K562 (cell line): ENCODE data around the gene LETM1. TPM values are rescaled to one million over a fixed set of nuclear protein-coding genes. Genes with fewer than 3 reads are reported as not detected.

Experiments used
- ATAC-seq: fragments of 200-7000 bp; cut with Tn5 transposase; 3 replicates; pipeline ENCODE4 v1.9.1; 2020; ENCODE audit warnings: moderate library complexity
- BruUV-seq: library from RNA; stranded (reverse); fragments of 400-500 nt; replicated peaks from 2 replicates; lab custom pipeline; 2021; lab: Mats Ljungman, UMichigan
- CTCF ChIA-PET: fragments of 300-600 bp; formaldehyde crosslinking; extraction: SDS; loops from one replicate; lab custom pipeline; 2021; ENCODE audit warnings: low intra/inter-chr PET ratio; lab: Yijun Ruan, JAX
- POLR2A ChIA-PET: fragments of 300-600, 350-650 bp; sonication (Branson Sonifier 250); formaldehyde crosslinking; extraction: SDS; loops from one replicate; lab custom pipeline; 2021; ENCODE audit warnings: antibody characterized with exemption, inconsistent platforms; lab: Yijun Ruan, JAX
- DNase-seq, 4 experiments: peaks; one replicate each; pipeline versions ENCODE4 v3.0.0 to v3.0.0-alpha.2; 2011 to 2018; ENCODE audit warnings: low spot score in 3 of 4, mixed read lengths in 3 of 4; ENCODE audit errors: extremely low read depth in 1 of 4
- FAIRE-seq: peaks from 2 replicates; lab custom pipeline; 2011; peaks lifted over from hg19 to GRCh38; lab: Jason Lieb, UNC
- H2AFZ ChIP-seq: 2 replicates; pipeline ENCODE4 v1.6.0; 2011; ENCODE audit warnings: low read depth, low read length, control low read depth, inconsistent platforms
- H3K27ac ChIP-seq: fragments of 200-600 bp; 3 replicates; pipeline ENCODE4 v1.8.0; 2011; ENCODE audit warnings: low read depth, mild to moderate bottlenecking, control low read depth, inconsistent platforms, low read length, moderate library complexity, mixed read lengths; ENCODE audit errors: extremely low read depth
- H3K27me3 ChIP-seq, 2 experiments: fragments of 300-600 bp in 1 of 2; 2 replicates in 1 of 2; 3 replicates in 1 of 2; pipeline versions ENCODE4 v1.6.0 to v1.8.0; 2011; ENCODE audit warnings: inconsistent platforms in 2 of 2, low read length in 2 of 2, mild to moderate bottlenecking in 1 of 2, mixed read lengths in 1 of 2, moderate library complexity in 1 of 2; ENCODE audit not compliant: control insufficient read depth in 2 of 2, insufficient read depth in 2 of 2
- H3K36me3 ChIP-seq: fragments of 300-600 bp; 3 replicates; pipeline ENCODE4 v1.8.0; 2011; ENCODE audit warnings: mild to moderate bottlenecking, low read length, inconsistent platforms; ENCODE audit not compliant: control insufficient read depth, insufficient read depth
- H3K4me1 ChIP-seq, 2 experiments: fragments of 200-600 bp in 1 of 2; replicated peaks in 1 of 2; 2 replicates in 1 of 2; 3 replicates in 1 of 2; pipeline versions ENCODE4 v1.5.1 to v1.8.0; 2011; ENCODE audit warnings: inconsistent platforms in 2 of 2, low read length in 2 of 2, mild to moderate bottlenecking in 1 of 2, mixed read lengths in 1 of 2, moderate library complexity in 1 of 2; ENCODE audit not compliant: control insufficient read depth in 2 of 2, insufficient read depth in 2 of 2
- H3K4me2 ChIP-seq: 2 replicates; pipeline ENCODE4 v1.6.1; 2011; ENCODE audit warnings: low read length, control low read depth, inconsistent platforms, mixed read lengths; ENCODE audit not compliant: insufficient read depth
- H3K4me3 ChIP-seq: fragments of 200-600 bp; sonication (generic), shearing (Covaris generic); 2 replicates; pipeline ENCODE4 v1.5.1; 2016; ENCODE audit warnings: control low read depth, inconsistent platforms
- H3K79me2 ChIP-seq: fragments of 200-600 bp; 3 replicates; pipeline ENCODE4 v1.8.0; 2011; ENCODE audit warnings: low read length, inconsistent platforms; ENCODE audit not compliant: control insufficient read depth, insufficient read depth
- H3K9ac ChIP-seq, 2 experiments: 2 replicates each; pipeline versions ENCODE4 v1.6.0 to v1.6.1; 2011; ENCODE audit warnings: low read depth in 2 of 2, low read length in 2 of 2, control low read depth in 1 of 2, inconsistent platforms in 1 of 2, mild to moderate bottlenecking in 1 of 2, mixed read lengths in 1 of 2; ENCODE audit not compliant: insufficient read depth in 1 of 2
- H3K9me1 ChIP-seq: one replicate; pipeline ENCODE4 v1.6.0; 2011; ENCODE audit warnings: inconsistent platforms, mild to moderate bottlenecking, low read length, moderate library complexity; ENCODE audit not compliant: control insufficient read depth, insufficient read depth
- H3K9me3 ChIP-seq: replicated peaks from 2 replicates; pipeline ENCODE4 v1.5.1; 2011; ENCODE audit warnings: low read depth, low read length, inconsistent platforms; ENCODE audit not compliant: control insufficient read depth, insufficient read depth
- H4K20me1 ChIP-seq: replicated peaks from 2 replicates; pipeline ENCODE4 v1.6.1; 2011; ENCODE audit warnings: low read length, inconsistent platforms, mixed read lengths; ENCODE audit not compliant: control insufficient read depth, insufficient read depth
- ARID1B ChIP-seq: fragments of 450-650 bp; IDR thresholded peaks from 2 replicates; pipeline ENCODE4 v1.6.1; 2016; ENCODE audit warnings: antibody characterized with exemption, mild to moderate bottlenecking, inconsistent platforms
- ELF4 ChIP-seq: fragments of 450-650 bp; formaldehyde crosslinking; IDR thresholded peaks from 2 replicates; pipeline ENCODE4 v1.4.0; 2022; ENCODE audit warnings: missing genetic modification characterization
- FOXJ3 ChIP-seq: sonication (generic); formaldehyde crosslinking; IDR thresholded peaks from 2 replicates; pipeline ENCODE4 v1.4.0; 2020; ENCODE audit warnings: mild to moderate bottlenecking, missing genetic modification reagents
- FOXK1 ChIP-seq: sonication (generic); formaldehyde crosslinking; IDR thresholded peaks from 2 replicates; pipeline ENCODE4 v1.8.0; 2022; ENCODE audit warnings: missing genetic modification reagents, mild to moderate bottlenecking, borderline replicate concordance
- MTA2 ChIP-seq: fragments of 450-650 bp; IDR thresholded peaks from 2 replicates; pipeline ENCODE4 v1.6.1; 2016; ENCODE audit warnings: low read depth
- NONO ChIP-seq, 2 experiments: fragments of 200-400 bp in 1 of 2; fragments of 450-650 bp in 1 of 2; formaldehyde crosslinking in 1 of 2; IDR thresholded peaks; 2 replicates each; pipeline ENCODE4 v1.6.1; 2017; ENCODE audit warnings: low read depth in 2 of 2, mild to moderate bottlenecking in 2 of 2, moderate library complexity in 2 of 2, low read length in 1 of 2
- NR3C1 ChIP-seq: sonication (generic); formaldehyde crosslinking; IDR thresholded peaks from 2 replicates; pipeline ENCODE4 v1.8.1; 2022; ENCODE audit warnings: missing genetic modification reagents
- SMARCA5 ChIP-seq: fragments of 450-650 bp; IDR thresholded peaks from 2 replicates; pipeline ENCODE4 v1.6.1; 2016
- TRIM24 ChIP-seq, 2 experiments: fragments of 450-650 bp; IDR thresholded peaks; 2 replicates each; pipeline ENCODE4 v1.6.1; 2016
- XRCC3 ChIP-seq: fragments of 450-650 bp; IDR thresholded peaks from 2 replicates; pipeline ENCODE4 v1.6.1; 2017; ENCODE audit warnings: mild to moderate bottlenecking, moderate library complexity
- ZFP30 ChIP-seq: fragments of 250-450 bp; sonication (Bioruptor Pico); IDR thresholded peaks from 2 replicates; pipeline ENCODE4 v1.8.0; 2022; ENCODE audit warnings: moderate library complexity, mild to moderate bottlenecking, inconsistent platforms, borderline replicate concordance
- ZNF592 ChIP-seq: fragments of 450-650 bp; IDR thresholded peaks from 2 replicates; pipeline ENCODE4 v1.6.1; 2017; ENCODE audit warnings: antibody characterized with exemption, mild to moderate bottlenecking
- WGBS: fragments of 100-300 bp; shearing (Covaris generic); methylation state at CpG from one replicate; pipeline ENCODE4 v1.1.6; 2016; ENCODE audit warnings: low coverage, mixed read lengths; ENCODE audit not compliant: insufficient coverage; ENCODE audit errors: missing lambda C conversion rate; 5-methylcytosine and 5-hydroxymethylcytosine counted together
- in situ Hi-C: fragments of 300-500 bp; cut with MboI; formaldehyde crosslinking; loops from 4 replicates; pipeline ENCODE4 v1.15.0; 2018; ENCODE audit warnings: inconsistent platforms, mixed read lengths
- intact Hi-C: fragments of 100-400 bp; cut with micrococcal nuclease; formaldehyde crosslinking; loops from 2 replicates; pipeline ENCODE4 v1.14.2; 2022
- polyA plus RNA-seq, 8 experiments: library from polyadenylated mRNA; depleted of rRNA in 4 of 8; stranded (reverse) in 5 of 8; unstranded in 3 of 8; fragments of >200 nt; fragmentation: Nextera tagmentation in 2 of 8; fragmentation: Illumina TruSeq in 1 of 8; extraction: Ambion mirVana in 2 of 8; extraction: Trizol in 1 of 8; gene quantifications; 2 replicates each; pipeline versions ENCODE4 v1.2.1 to v1.2.3, GENCODE V29; 2011 to 2014; ENCODE audit warnings: inconsistent platforms in 1 of 8, missing spikeins in 1 of 8
- total RNA-seq, 7 experiments: library from RNA; depleted of rRNA in 6 of 7; stranded (reverse); fragments of >200 nt in 6 of 7; fragmentation: Illumina TruSeq in 2 of 7; extraction: Trizol in 2 of 7; gene quantifications; 2 replicates each; pipeline versions ENCODE4 v1.2.1 to v1.2.3, GENCODE V29; 2011 to 2021; ENCODE audit warnings: low replicate concordance in 1 of 7
- TF ChIP-seq, protein P1 (sequence below): conservative IDR thresholded peaks from 2 replicates; pipeline ENCODE4 v1.6.1; 2011; ENCODE audit warnings: low read depth, mild to moderate bottlenecking, low read length; ENCODE audit not compliant: control insufficient read depth
- TF ChIP-seq, protein P2 (sequence below): fragments of 450-650 bp; IDR thresholded peaks from 2 replicates; pipeline ENCODE4 v1.6.1; 2016; ENCODE audit warnings: borderline replicate concordance
- TF ChIP-seq, protein P3 (sequence below): sonication (generic); formaldehyde crosslinking; IDR thresholded peaks from 2 replicates; pipeline ENCODE4 v1.9.0; 2022; ENCODE audit warnings: mild to moderate bottlenecking, missing genetic modification reagents

The LETM1 gene
- total and polyA plus RNA-seq, 9 of the 15 experiments (the other 6 are each of a cell fraction or from before 2014, with no cell fraction given): 3.9 to 109 (median 35.0) TPM

DNA sequence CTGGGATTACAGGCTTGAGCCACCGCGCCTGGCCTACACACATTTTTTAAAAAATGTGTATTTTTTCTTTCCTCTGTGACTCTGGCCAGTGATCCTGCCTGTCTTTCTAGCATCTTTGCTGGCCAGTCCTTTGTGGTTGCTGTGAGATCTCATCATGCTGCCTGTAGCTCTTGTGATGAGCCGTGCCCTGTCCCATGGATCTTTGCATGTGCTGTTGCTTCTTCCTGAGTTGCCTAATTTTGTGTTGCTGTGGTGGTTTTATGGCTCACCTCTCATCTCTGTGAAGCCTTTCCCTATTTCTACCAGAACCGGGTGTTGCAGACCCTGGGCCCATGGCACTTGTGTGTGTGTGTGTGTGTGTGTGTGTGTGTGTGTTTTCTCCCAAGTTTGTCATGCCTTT, 23.5 kb upstream of the LETM1 start:
- no peaks in the 10 kb centered on the region for H3K9me3 ChIP-seq
- FAIRE-seq: no peak
- DNase-seq: no peak
- H2AFZ ChIP-seq: no peak overlapping the region
- peaks cover 96% of the 10 kb centered on the region for H3K79me2 ChIP-seq
- H3K4me1 ChIP-seq: peaks cover 53 to 67% of the 10 kb centered on the region in 2 experiments
- ChIA-PET POLR2A (interaction anchor here (0.8 to 1.5 kb wide), 2 partner anchors 8 to 18 kb away, joined by 3 read pairs; no protein-coding TSS in a partner anchor), CTCF (no interaction called here)
- no peaks in the 10 kb centered on the region for H3K27me3 ChIP-seq
- intact Hi-C loops: no loop called here
- ATAC-seq: no peak
- peaks cover 25% of the 10 kb centered on the region for H4K20me1 ChIP-seq
- H3K4me2 ChIP-seq: no peak overlapping the region; the same call in 1 of the 2 replicates
- BruUV-seq: no TSS peak
- peak overlapping the region; percentile 39; the same call in 2 of the 3 replicates for H3K27ac ChIP-seq
- 58% methylated on average over 2 of the region's 4 CpGs for WGBS
- no peak overlapping the region for H3K4me3 ChIP-seq
- no peaks in the 10 kb centered on the region for H3K9me1 ChIP-seq
- peak overlapping the region; percentile 10 to 22; a peak in 2 of 4 replicates for H3K9ac ChIP-seq
- H3K36me3 ChIP-seq: peaks cover 24% of the 10 kb centered on the region; the same call in 2 of the 3 replicates
- in situ Hi-C loops: no loop called here
- TF ChIP-seq FOXJ3 (CRISPR knock-in tag) (no peak), MTA2 (no peak), XRCC3 (no peak), FOXK1 (CRISPR knock-in tag) (no peak), ZNF592 (0 out of 2 replicates have a peak, but pooled peaks have one; percentile 31), ZFP30 (CRISPR knock-in tag) (no peak), ELF4 (CRISPR knock-in tag) (no peak), TRIM24 (IDR thresholded peaks at IDR 0.05) (0 out of 4 replicates have a peak, but pooled peaks of 1 of the 2 experiments have one; percentile 16), ARID1B (0 out of 2 replicates have a peak, but pooled peaks have one; percentile 13), NONO (IDR thresholded peaks at IDR 0.05; ENCODE audit: low read depth in 2 of 2, low read length in 1 of 2) (no peak), SMARCA5 (0 out of 2 replicates have a peak, but pooled peaks have one; percentile 20), NR3C1 (CRISPR knock-in tag) (no peak)
- TF ChIP-seq, protein P1, sequence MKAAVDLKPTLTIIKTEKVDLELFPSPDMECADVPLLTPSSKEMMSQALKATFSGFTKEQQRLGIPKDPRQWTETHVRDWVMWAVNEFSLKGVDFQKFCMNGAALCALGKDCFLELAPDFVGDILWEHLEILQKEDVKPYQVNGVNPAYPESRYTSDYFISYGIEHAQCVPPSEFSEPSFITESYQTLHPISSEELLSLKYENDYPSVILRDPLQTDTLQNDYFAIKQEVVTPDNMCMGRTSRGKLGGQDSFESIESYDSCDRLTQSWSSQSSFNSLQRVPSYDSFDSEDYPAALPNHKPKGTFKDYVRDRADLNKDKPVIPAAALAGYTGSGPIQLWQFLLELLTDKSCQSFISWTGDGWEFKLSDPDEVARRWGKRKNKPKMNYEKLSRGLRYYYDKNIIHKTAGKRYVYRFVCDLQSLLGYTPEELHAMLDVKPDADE: no peak
- TF ChIP-seq, protein P2, sequence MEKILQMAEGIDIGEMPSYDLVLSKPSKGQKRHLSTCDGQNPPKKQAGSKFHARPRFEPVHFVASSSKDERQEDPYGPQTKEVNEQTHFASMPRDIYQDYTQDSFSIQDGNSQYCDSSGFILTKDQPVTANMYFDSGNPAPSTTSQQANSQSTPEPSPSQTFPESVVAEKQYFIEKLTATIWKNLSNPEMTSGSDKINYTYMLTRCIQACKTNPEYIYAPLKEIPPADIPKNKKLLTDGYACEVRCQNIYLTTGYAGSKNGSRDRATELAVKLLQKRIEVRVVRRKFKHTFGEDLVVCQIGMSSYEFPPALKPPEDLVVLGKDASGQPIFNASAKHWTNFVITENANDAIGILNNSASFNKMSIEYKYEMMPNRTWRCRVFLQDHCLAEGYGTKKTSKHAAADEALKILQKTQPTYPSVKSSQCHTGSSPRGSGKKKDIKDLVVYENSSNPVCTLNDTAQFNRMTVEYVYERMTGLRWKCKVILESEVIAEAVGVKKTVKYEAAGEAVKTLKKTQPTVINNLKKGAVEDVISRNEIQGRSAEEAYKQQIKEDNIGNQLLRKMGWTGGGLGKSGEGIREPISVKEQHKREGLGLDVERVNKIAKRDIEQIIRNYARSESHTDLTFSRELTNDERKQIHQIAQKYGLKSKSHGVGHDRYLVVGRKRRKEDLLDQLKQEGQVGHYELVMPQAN: 0 out of 2 replicates have a peak, but pooled peaks have one; percentile 26
- TF ChIP-seq, protein P3, sequence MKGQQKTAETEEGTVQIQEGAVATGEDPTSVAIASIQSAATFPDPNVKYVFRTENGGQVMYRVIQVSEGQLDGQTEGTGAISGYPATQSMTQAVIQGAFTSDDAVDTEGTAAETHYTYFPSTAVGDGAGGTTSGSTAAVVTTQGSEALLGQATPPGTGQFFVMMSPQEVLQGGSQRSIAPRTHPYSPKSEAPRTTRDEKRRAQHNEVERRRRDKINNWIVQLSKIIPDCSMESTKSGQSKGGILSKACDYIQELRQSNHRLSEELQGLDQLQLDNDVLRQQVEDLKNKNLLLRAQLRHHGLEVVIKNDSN (CRISPR knock-in tag): no peak
